GM21529 (cell line): Measurements from ENCODE around the gene PNKP.
A peak's percentile ranks its signal among the peaks of the same experiment; 100 is the strongest.

ENCODE experiments used
- ATAC-seq: cut with Tn5 transposase; IDR thresholded peaks from one replicate; pipeline ENCODE4 v1.9.1; 2021; ENCODE audit not compliant: unreplicated experiment

PNKP gene

DNA sequence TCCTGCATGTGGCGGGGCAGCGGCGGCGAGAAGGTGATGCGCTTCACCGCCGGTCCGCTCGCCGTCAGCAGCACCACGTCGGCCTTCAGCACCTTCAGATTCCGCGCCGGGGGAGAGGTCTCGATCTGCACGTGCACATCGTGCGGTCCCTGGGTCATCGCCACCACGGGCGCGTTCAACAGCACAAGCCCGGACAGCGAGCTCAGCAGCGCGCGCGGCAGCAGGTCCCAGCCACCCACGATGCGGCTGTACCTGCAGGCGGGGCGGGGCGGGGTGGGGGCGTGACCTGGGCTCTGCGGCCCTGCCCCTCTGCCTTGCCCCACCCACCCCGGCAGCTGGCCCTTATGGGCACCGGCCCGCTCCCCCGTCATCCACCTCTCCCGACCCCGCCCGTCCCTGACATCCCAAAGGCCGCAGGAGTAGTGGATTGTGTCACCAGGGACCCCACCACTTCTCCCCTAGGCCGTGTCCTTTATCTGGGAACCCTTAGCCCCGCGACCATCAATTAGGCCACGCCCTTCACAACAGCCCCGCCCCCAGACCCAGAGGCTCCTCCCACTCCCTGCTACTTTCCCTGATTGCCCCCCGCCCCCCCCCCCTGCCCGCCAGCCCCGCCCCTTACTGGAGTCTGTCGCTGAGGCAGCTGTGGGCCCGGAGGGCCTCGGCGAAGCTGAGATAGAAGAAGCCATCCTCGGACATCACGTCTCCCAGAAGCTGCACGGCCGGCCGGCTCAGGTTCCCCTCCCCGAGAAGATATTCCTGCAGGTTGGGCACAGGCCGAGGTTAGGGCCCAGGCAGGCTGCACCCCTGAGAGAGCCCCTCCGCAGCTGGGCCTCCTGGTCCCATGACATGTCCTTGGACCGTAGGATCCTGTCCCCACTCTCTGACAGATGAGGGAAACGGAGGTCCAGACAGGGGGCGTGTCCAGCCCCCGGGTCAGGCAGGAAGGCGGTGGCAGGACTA lies 23.3 kb upstream of the PNKP start:
- ATAC-seq, result no peak

DNA sequence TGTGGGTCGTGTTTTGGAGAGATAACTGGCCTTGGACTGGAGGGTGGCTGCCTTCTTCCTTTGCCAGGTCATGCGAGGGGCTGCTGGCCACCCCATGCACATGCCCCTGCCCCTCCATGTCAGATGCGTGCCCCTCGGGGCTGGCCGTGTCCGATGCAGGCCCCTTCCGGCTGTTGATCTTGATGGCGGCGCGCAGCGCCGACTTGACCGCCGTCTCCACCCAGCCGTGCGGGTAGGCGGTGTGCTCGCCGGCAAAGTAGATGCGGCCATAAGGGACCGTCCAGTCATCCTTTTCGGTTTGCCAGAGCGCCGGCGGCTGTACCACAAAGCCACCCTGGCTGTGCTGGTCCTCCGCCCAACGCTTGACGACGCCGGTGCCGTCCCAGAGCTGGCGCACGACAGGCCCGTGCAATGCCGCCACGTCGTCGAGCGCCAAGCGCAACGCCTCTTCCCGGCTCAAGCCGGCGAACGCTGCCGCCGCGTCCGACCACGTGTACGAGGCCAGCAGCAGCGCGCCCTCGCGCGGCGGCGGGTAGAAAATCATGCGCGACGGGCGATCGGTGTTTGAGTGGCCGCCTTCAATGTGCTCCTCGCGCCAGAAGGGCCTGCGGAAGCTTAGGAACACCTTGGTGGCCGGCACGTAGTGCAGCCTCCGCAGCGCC lies 22.4 kb upstream of the PNKP start:
- ATAC-seq, result no peak

DNA sequence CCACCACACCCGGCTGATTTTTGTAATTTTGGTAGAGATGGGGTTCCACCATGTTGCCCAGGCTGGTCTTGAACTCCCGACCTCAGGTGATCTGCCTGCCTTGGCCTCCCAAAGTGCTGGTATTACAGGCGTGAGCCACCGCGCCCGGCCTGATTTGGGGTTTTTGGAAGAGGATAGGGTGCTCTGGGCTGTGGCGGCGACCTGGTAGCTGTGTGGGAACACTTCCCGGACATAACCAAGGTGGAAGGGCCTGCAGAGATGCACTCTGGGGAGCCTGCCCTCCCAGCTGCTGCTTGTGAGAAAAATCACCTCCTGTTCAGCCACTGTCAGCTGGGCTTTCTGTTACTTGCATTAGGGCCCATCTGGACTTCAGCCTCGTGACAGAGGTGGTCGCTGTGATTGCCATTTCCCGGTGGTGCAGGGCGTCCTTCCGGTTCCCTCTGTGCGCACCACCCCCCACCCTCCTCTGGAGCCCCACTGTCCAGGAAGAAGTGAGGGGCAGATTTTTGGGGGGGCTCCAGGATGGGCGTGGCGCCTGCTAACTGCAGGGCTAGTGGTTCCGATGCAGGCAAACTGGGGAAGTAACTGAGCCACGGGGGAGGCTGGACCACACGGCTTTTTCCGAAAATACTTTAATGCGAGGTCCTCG lies 21.8 kb upstream of the PNKP start:
- ATAC-seq, result no peak

DNA sequence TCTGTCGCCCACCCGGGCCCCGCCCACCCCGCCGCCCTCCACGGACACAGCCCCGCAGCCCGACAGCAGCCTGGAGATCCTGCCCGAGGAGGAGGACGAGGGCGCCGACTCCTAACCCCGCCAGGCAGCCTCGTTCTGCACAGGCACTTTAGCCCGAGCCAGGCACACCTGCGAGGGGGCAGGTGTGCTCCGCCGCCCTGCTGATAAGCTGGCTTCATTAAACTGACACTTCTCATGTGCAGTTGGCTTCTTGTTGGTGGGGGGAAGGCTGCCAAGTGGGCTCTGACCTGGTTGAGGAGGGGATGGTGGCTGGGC lies 21.1 kb upstream of the PNKP start:
- no peak for ATAC-seq

DNA sequence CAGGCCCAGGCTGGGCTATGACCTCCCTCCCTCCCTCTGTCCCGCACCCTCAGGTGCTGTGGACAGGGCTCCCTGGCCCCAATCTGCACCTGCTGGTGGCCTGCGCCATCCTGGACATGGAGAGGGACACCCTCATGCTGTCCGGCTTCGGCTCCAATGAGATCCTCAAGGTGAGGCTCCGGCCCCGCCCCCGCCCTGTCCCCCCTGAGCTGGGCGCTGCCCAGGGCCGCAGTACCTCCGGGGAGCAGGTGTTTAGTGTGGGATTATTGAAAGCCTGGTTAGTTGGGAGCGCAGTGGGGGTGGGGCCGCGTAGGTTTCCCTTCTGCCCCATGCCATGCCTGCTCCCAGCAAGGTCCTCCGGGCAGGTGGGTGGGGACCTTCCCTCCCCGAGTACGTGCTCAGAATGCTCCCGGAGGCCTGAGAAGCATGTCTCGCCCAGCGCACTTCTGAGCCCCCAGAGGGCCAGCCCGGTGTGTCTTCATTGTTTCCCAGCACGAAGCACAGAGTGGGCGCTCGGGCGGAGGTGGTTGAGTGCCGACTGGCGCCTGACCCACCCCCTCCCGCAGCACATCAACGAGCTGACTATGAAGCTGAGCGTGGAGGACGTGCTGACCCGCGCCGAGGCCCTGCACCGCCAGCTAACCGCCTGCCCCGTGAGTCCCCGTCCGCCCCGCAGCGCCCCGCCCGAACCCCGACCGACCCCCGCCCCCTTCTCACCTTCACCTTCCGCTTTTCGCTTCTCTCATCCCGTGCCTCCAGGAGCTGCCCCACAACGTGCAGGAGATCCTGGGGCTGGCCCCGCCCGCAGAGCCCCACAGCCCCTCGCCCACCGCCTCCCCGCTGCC lies 20.5 kb upstream of the PNKP start:
- ATAC-seq, result no peak

DNA sequence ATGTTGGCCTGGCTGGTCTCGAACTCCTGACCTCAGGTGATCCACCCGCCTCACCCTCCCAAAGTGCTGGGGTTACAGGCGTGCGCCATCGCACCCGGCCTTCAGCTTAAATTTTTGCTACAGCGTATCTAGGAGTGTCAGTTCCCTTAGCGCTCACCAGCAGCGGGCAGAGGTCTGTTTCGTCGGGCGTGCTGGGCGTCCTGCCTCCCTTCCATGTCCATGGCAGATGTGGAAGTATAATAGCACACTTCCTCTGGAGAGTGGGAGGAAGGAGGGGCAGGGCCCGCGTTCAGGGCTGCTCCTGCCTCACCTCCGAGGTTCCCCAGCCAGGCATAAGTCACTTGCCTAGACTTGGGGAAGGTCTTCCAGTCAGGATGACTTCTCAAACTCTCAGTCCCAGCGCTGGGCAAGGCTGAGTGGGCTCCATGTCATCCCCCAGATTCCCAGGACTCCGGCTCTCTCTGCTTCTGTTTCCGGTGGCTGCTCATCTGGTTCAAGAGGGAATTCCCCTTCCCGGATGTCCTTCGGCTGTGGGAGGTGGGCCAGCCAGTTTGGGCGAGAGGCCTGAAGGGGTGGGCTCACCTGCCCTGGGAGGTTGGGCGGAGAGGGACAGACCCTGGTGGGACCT lies 19.8 kb upstream of the PNKP start:
- no peak for ATAC-seq

DNA sequence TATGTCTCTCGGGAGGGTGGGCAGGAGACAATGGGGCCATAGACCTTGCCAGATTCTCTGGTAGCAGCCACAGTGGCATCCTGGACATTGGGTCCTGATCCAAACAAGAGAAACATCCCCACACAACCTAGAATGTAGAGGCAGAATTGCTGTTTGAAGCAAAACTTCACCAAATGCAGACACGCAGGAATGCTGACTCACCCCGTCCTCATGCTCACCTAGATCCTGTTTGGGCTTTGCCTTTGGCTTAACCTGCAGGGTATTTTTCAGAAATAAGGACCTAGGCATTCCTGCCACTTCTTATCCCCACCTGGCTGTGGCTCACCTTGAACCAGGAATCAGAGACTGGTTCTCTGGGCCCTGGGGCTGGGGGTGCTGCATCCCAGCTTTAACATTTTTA lies 17.4 kb upstream of the PNKP start:
- ATAC-seq, result no peak

DNA sequence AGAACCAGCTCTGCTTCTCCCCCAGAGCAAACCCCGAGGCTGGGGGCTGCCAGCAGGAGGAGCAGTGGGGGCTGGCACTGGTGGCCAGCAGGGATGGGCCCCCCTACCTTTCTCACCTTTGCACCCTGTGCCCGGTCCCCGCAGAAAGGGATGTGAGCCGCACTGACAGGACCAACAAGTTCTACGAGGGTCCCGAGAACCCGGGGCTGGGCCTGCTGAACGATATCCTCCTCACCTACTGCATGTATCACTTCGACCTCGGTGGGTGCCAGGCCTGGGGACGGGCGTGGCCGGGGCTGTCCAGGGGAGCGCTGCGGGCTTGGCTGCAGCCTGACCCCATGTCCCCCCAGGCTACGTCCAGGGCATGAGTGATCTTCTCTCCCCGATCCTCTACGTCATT lies 16.7 kb upstream of the PNKP start:
- no peak for ATAC-seq

DNA sequence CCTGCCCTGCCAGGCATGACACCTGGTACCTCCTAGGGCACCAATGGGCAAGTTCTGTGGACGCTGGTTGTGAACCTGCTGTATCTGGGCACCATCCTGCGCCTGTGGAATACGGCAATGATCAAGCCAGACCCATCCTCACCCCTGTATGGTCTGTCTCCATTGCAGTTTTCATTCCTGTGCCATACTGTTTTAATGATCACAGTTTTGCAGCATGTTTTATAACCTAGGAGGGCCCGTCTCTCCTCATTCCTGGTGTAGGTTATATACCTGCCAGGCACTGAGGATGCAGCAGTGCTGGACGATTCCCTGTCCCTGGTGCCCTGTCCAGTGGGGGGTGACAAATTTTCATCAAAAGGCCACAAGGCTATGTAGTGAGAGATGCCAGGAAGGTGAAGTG lies 15.7 kb upstream of the PNKP start:
- no peak for ATAC-seq

DNA sequence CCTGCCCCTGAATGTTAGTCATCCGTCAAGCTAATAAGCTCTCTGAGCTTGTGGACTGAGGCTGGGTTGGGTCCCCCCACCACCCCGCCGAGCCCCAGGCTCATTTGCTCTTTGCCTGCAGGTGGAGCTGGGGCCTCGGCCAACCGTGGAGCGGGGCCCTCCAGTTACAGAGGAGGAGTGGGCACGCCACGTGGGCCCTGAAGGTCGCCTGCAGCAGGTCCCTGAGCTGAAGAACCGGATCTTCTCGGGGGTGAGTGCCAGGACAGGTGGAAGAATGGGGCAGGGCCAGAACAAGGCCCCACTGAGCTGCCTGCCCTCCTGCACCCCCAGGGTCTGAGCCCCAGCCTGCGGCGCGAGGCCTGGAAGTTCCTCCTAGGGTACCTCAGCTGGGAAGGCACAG lies 15.3 kb upstream of the PNKP start:
- ATAC-seq, result no peak

DNA sequence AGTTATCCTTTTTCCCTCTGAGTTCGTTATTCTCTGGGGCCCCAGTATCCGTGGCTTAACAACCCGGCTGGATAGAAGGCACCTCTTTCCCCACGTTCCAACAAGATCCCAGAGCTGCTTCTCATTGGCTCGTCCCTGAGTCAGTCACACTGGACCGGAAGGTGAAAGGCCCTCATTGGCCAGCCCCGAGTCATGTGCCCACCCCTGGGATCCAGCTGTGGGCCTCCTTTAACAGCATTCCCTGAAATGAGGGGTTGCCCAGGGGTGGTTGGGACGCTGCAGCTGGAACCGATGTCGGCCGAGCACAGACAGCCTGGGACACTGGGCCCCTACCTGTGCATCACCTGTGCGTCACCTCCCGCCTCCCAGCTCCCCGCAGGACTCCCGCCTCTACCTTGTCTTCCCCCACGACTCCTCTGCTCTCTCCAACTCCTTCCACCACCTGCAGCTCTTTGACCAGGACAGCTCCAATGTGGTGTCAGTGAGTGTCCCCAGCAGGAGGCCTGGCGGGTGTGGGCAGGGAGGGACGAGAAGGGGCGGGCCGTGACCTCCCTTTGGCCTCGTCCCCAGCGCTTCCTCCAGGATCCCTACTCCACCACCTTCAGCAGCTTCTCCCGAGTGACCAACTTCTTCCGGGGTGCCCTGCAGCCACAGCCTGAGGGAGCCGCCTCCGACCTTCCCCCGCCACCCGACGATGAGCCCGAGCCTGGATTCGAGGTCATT lies 14.5 kb upstream of the PNKP start:
- ATAC-seq, result no peak

DNA sequence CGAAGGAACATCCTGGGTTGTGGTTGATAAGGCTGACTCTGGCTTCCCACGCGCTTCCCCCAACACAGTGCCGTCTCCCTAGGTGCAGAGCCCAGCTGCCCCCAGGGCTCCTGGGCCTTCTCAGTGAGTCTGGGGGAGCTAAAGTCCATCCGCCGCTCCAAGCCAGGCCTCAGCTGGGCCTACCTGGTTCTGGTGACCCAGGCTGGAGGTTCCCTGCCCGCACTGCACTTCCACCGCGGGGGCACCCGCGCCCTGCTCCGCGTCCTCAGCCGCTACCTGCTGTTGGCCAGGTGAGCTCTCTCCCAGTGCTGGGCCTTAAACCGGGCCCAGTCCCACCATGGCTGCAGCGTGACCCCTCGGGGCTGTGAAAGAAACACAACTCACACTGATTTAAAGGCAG lies 13.8 kb upstream of the PNKP start:
- ATAC-seq, result no peak

DNA sequence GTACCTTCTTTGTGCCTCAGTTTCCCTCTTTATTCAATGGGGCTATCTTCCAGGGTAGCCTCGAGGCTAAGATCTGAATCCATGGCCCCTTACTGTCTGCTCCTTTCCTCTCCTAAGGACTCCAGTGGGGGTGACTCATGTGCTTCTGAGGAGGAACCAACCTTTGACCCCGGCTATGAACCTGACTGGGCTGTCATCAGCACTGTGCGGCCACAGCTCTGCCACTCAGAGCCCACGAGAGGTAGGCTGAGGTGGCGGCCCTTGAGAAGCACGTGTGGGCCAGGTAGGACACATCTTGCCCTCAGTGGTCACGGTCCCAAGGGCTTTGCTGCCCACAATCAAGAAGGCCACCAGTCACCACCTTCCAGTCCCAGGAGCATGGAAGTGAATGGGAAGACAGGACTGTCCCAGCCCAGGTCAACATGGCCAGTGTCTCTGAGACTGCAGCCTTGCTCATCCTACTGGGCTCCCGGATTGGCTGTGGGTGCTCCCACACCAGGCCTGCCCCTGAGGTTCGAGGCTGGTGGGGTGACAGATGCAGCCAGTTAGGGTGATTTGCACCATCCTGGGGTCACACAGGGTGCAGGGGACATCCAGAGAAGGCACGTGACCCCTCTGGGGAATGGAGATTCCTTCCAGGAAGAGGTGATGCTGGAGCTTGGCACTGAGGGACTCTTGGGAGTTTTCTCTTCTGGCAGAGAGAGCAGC lies 12.9 kb upstream of the PNKP start:
- no peak for ATAC-seq

DNA sequence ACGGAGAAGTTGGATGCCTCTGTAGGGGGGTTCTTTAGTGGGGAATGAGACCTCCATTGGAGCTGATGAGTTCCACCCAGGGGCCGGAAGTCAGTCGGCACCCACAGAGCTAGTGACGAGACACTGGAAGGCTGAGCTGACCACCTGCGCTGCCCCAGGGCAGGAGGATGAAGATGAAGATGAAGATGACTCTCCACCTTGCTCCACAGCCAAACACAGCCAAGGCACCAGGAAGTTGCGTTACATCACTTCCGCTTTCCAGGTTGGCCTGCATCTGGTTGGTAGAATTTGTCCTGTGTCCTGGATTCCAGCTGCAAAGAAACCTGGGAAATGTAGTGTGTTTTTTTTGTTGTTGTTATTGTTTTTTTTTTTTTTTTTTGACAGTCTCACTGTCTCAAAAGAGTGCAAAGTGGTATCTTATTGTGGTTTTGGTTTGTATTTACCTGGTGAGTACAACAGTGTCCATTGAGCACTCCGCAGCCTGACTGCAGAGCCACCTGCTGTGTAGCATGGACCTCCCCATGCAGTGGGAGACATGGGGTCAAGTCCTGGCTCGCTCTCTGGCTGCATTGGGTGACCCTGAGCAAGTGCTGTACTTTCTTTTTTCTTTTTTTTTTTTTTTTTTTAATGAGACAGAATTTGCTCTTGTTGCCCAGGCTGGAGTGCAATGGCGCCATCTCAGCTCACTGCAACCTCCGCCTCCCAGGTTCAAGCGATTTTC lies 12.0 kb upstream of the PNKP start:
- ATAC-seq, result no peak

DNA sequence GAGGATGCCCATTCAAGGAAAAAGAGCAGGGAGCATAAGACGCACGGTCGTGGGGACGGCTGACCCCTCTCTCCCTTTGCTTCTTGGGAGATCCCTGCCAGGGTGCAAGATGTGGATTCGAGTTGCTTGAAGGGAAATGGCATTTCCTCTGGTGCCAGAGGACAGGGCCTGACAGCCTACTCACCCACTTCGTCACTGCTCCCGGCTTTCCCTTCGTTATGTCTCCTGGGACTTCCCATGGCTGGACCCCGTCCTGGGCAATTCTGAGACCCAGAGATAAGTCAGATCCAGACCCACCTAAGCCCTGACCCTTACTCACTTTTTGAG lies 11.3 kb upstream of the PNKP start:
- ATAC-seq, result no peak

DNA sequence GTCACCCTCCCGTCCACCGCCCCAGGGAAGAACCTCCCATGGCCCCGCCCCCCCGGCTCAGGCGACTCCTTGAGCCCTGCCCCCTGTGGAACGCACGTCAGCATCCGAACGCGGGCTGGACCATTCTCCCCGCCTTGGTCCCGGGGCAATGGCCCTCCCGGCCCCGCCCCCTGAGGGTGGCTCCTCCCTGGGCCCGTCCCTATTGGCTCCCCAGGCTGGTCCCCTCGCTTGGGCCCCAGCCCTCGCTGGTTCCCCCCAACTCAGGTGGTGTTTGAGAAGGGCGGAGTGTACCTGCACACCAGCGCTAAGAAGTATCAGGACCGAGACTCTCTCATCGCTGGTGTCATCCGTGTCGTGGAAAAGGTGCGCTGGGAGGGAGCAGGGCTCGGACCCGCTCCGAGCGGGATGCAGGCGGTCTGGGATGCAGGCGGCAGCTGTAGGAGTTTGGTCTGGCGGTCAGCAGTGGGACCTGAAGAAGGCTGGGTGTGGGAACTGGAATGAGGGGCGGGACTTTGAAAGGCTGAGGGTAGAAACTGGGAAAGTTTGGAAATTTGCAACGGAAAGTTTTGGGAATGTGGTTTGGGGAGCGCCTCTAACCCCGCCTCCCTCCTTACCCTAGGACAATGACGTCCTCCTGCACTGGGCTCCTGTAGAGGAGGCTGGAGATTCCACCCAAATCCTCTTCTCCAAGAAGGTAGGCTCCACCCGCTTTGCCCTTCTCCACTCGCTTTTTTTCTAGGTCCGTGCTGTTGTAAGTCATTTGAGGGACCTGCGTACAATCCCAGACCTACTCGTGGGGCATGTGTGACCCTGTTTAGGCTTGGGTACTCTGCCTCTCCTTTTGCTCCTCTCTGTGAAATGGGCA lies 10.7 kb upstream of the PNKP start:
- peak; percentile 52 for ATAC-seq

DNA sequence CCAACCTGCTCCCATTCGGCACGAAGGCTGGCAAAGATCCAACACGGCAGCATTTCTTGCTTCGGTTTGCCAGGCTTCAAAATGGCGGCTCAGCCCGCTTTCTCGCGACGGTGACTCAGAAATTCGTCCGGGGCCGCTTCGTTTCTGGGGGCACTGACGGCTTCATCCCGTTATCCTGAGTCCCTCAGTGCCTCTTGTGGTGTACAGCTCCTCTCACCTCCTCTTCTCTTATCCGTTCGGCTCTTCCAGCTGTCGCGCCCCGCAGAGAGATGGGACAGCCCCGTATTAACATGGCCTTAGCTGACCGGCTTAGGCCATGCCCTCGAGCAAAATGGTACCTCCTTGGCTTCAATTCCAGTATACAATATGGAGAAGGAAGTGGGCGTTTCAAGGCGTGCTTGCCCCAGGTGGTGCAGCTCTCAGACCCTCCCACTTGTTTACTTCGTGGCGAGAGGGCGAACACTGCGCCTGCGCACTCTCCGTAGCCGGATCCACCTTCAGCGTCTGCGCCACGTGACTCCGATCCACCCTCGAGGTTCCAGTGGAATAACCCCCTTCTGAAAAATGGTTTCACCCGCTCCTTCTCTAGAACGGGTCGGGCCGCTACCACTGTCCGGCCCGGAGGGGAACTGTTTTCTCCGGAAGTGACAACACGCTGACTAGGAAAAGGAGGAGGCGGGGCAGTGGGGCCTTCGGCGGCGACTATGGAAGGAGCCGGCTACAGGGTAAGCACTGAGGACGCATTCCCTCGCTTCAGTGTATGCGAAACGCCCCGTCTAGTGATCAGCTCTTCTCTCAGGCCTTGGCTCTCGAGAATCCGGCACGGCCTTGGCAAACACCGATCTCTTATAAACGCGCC lies 9.9 kb upstream of the PNKP start, which contains the start of the genes AKT1S1 and TBC1D17:
AKT1S1 (minus strand) TSS at position 336 of the 859 bp plus-strand sequence. CDS start 4,060 bp downstream, outside the sequence.
TBC1D17 (plus strand) TSS at position 683 of the 859 bp plus-strand sequence; CDS start at position 705, 22 bp downstream.
- peak; percentile 59 for ATAC-seq
